ENCODE measurements around the gene CFAP107. TPM values are rescaled to one million over a fixed set of nuclear protein-coding genes. Genes with fewer than 3 reads are reported as not detected.

The CFAP107 gene
- total RNA-seq, 1 donor from 2014 or later = not detected

DNA sequence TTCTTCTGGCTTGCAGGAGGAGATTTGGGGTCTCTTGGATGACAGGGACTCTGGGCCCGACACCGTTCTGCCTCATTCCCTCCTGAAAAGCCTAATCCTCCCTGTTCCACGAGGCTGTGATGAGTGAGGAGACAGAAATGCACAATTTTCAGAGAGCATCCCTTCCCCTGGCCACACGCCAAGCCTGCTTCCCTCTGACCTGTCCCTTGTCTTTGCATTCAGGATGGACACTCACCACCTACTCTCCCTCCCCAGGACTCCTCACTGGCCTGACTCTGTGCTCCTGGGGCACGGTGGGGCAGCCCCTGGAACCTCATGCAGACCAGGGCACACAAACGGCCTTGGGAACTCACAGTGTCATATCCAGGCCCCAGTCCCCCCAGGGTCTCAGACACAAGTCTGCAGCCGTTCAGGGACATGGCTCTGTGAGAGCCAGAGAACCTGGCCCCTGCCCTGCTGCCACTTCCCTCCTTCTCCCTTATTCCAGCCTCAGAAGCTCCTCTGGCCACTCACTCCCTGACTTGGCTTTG, 24.0 kb downstream of the CFAP107 start:
- Histone ChIP-seq H3K27me3 (ENCODE audit: insufficient read depth, low read length) (no peaks in the 10 kb centered on the region), H2AFZ (ENCODE audit: low read depth, low read length) (no peak overlapping the region), H3K4me2 (ENCODE audit: low read length) (no peak overlapping the region), H3K9me3 (ENCODE audit: insufficient read depth, low read depth, low read length) (peaks cover 3% of the 10 kb centered on the region), H3K4me1 (ENCODE audit: insufficient read depth, low read length) (no peaks in the 10 kb centered on the region), H3K79me2 (ENCODE audit: insufficient read depth, low read length) (no peaks in the 10 kb centered on the region), H3K4me3 (ENCODE audit: insufficient read depth, low read depth, low read length) (no peak overlapping the region), H3K36me3 (ENCODE audit: insufficient read depth, low read length) (no peaks in the 10 kb centered on the region), H3K9ac (ENCODE audit: low read length) (no peak overlapping the region), H3K27ac (ENCODE audit: low read depth, low read length) (no peak overlapping the region), H4K20me1 (ENCODE audit: insufficient read depth, low read length) (no peaks in the 10 kb centered on the region)
- H3K27ac Mint-ChIP-seq (ENCODE audit: unreplicated experiment) = no peak overlapping the region
- H3K4me1 Mint-ChIP-seq (ENCODE audit: low read depth, unreplicated experiment) = no peaks in the 10 kb centered on the region
- FAIRE-seq (no peak), DNase-seq (ENCODE audit: low read depth) (no peak)
- no peaks in the 10 kb centered on the region for H3K36me3 Mint-ChIP-seq (ENCODE audit: low read depth, unreplicated experiment)
- H3K9me3 Mint-ChIP-seq (ENCODE audit: unreplicated experiment) = peaks cover 3% of the 10 kb centered on the region
- H3K27me3 Mint-ChIP-seq (ENCODE audit: low read depth, unreplicated experiment) = peaks cover 23% of the 10 kb centered on the region
- TF ChIP-seq, protein P1, sequence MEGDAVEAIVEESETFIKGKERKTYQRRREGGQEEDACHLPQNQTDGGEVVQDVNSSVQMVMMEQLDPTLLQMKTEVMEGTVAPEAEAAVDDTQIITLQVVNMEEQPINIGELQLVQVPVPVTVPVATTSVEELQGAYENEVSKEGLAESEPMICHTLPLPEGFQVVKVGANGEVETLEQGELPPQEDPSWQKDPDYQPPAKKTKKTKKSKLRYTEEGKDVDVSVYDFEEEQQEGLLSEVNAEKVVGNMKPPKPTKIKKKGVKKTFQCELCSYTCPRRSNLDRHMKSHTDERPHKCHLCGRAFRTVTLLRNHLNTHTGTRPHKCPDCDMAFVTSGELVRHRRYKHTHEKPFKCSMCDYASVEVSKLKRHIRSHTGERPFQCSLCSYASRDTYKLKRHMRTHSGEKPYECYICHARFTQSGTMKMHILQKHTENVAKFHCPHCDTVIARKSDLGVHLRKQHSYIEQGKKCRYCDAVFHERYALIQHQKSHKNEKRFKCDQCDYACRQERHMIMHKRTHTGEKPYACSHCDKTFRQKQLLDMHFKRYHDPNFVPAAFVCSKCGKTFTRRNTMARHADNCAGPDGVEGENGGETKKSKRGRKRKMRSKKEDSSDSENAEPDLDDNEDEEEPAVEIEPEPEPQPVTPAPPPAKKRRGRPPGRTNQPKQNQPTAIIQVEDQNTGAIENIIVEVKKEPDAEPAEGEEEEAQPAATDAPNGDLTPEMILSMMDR (IDR thresholded peaks at IDR 0.05; ENCODE audit: insufficient read depth, low read depth, low read length) = no peak
- TF ChIP-seq EZH2 (IDR thresholded peaks at IDR 0.05; ENCODE audit: insufficient read depth, low read length) = no peak
- H3K4me3 Mint-ChIP-seq (ENCODE audit: unreplicated experiment) = no peak overlapping the region

DNA sequence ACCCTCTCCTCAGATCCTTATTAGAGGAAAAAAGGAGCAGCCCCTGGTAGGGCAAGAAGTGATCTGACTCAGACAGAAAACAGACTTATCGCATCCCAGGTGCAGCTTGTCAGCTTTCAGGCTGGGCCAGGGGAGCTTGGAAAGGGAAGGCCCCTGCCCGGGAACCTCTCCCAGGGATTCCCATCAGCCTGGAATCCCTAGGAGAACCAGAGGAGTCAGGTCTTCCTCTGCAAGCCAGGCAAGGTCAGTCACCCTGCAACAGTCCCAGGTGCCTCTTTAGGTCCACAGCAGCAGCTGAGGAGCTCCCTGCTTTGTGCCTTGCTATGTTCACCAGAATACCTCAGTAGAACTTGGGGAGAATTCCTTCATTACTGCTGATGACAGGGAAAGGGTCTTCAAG, 24.6 kb downstream of the CFAP107 start:
- H3K4me3 ChIP-seq (ENCODE audit: insufficient read depth, low read depth, low read length) = no peak overlapping the region
- Mint-ChIP-seq H3K27me3 (ENCODE audit: low read depth, unreplicated experiment) (peaks cover 24% of the 10 kb centered on the region), H3K9me3 (ENCODE audit: unreplicated experiment) (peaks cover 5% of the 10 kb centered on the region), H3K4me1 (ENCODE audit: low read depth, unreplicated experiment) (no peaks in the 10 kb centered on the region), H3K4me3 (ENCODE audit: unreplicated experiment) (no peak overlapping the region), H3K27ac (ENCODE audit: unreplicated experiment) (no peak overlapping the region), H3K36me3 (ENCODE audit: low read depth, unreplicated experiment) (no peaks in the 10 kb centered on the region)
- no peak overlapping the region for H3K9ac ChIP-seq (ENCODE audit: low read length)
- H3K9me3 ChIP-seq (ENCODE audit: insufficient read depth, low read depth, low read length) = peaks cover 3% of the 10 kb centered on the region
- no peak for DNase-seq (ENCODE audit: low read depth)
- no peaks in the 10 kb centered on the region for H3K36me3 ChIP-seq (ENCODE audit: insufficient read depth, low read length)
- H3K27me3 ChIP-seq (ENCODE audit: insufficient read depth, low read length) = no peaks in the 10 kb centered on the region
- no peak overlapping the region for H3K27ac ChIP-seq (ENCODE audit: low read depth, low read length)
- no peak overlapping the region for H2AFZ ChIP-seq (ENCODE audit: low read depth, low read length)
- no peaks in the 10 kb centered on the region for H4K20me1 ChIP-seq (ENCODE audit: insufficient read depth, low read length)
- no peak for TF ChIP-seq EZH2 (IDR thresholded peaks at IDR 0.05; ENCODE audit: insufficient read depth, low read length)
- TF ChIP-seq, protein P1 (IDR thresholded peaks at IDR 0.05; ENCODE audit: insufficient read depth, low read depth, low read length) = no peak
- H3K4me2 ChIP-seq (ENCODE audit: low read length) = no peak overlapping the region
- H3K4me1 ChIP-seq (ENCODE audit: insufficient read depth, low read length) = no peaks in the 10 kb centered on the region
- no peaks in the 10 kb centered on the region for H3K79me2 ChIP-seq (ENCODE audit: insufficient read depth, low read length)
- no peak for FAIRE-seq

DNA sequence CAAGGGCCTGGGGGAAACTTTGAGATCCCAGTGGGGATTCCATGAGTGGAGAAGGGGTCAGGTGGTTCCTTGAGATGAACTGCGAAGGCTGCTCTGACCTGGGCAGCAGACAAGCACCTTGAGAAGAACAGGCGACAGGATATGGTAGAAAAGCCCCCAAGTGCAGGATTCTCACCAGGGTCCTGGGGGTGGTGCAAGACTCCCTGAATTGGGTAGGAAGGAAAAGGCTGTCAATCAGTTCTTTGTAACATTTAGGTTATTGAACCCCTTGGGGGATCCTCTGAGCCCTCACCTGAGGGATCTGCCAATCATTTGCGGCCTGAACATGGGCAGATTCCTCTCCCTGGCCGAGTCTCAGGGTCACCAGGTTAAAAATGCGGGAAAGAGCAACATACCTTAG, 25.2 kb downstream of the CFAP107 start:
- no peaks in the 10 kb centered on the region for H4K20me1 ChIP-seq (ENCODE audit: insufficient read depth, low read length)
- no peak overlapping the region for H3K27ac ChIP-seq (ENCODE audit: low read depth, low read length)
- H3K9me3 ChIP-seq (ENCODE audit: insufficient read depth, low read depth, low read length) = peaks cover 3% of the 10 kb centered on the region
- TF ChIP-seq EZH2 (IDR thresholded peaks at IDR 0.05; ENCODE audit: insufficient read depth, low read length) = no peak
- TF ChIP-seq, protein P1 (IDR thresholded peaks at IDR 0.05; ENCODE audit: insufficient read depth, low read depth, low read length) = no peak
- peaks cover 30% of the 10 kb centered on the region for H3K27me3 Mint-ChIP-seq (ENCODE audit: low read depth, unreplicated experiment)
- H3K36me3 ChIP-seq (ENCODE audit: insufficient read depth, low read length) = no peaks in the 10 kb centered on the region
- DNase-seq (ENCODE audit: low read depth) (no peak), FAIRE-seq (no peak)
- H3K4me2 ChIP-seq (ENCODE audit: low read length) = no peak overlapping the region
- no peak overlapping the region for H3K9ac ChIP-seq (ENCODE audit: low read length)
- H3K36me3 Mint-ChIP-seq (ENCODE audit: low read depth, unreplicated experiment) = peaks cover 3% of the 10 kb centered on the region
- no peak overlapping the region for H2AFZ ChIP-seq (ENCODE audit: low read depth, low read length)
- H3K79me2 ChIP-seq (ENCODE audit: insufficient read depth, low read length) = no peaks in the 10 kb centered on the region
- no peaks in the 10 kb centered on the region for H3K27me3 ChIP-seq (ENCODE audit: insufficient read depth, low read length)
- H3K9me3 Mint-ChIP-seq (ENCODE audit: unreplicated experiment) = peaks cover 5% of the 10 kb centered on the region
- no peak overlapping the region for H3K4me3 ChIP-seq (ENCODE audit: insufficient read depth, low read depth, low read length)
- no peak overlapping the region for H3K27ac Mint-ChIP-seq (ENCODE audit: unreplicated experiment)
- no peaks in the 10 kb centered on the region for H3K4me1 ChIP-seq (ENCODE audit: insufficient read depth, low read length)
- H3K4me3 Mint-ChIP-seq (ENCODE audit: unreplicated experiment) = no peak overlapping the region
- H3K4me1 Mint-ChIP-seq (ENCODE audit: low read depth, unreplicated experiment) = no peaks in the 10 kb centered on the region

All from astrocyte (in vitro differentiated cells and primary cell).